HG03565 (cell line): Measurements from ENCODE around the gene DHX32.

Experiments used
- ATAC-seq: cut with Tn5 transposase; IDR thresholded peaks from one replicate; pipeline ENCODE4 v1.9.1; 2021; ENCODE audit warnings: mild to moderate bottlenecking, moderate library complexity; ENCODE audit not compliant: unreplicated experiment

The DHX32 gene

DNA sequence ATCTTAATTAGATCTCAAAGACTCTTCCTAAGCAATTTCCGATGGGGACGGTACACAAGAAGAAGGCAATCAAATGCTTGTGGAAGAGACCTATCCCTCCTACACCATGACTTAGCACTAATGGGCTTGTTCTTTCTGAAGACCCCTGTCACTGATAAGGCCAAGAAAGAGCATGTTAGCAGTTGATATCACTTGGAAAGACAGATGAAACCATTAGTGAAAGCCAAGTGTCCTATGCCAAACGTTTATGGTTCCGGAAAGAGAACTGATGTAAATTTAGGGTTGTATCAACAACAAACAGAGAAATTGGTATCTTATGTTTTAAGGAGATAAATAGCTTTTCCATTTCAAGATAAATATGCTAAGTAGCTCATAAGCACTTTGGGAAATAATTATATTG, 64.5 kb downstream of the DHX32 start:
- no peak for ATAC-seq

DNA sequence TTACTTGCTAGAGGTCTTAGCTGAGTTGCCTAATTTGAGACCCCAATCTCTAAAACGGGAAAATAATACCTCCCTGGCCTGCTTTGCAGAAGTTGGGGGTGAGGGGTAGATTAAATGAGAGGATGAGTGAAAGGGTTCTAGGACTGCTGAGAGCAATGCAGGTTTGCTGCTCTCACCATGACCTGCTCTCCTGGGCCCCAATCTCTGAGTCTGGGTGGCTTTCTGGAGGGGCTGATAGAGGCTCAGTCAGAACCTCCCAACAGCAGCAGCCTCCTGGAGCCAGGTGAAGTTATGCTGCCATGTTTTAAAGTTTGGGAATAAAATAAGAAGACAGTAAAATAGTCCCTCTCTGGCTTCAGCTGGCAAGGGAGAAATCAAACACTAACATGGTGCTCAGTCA, 65.3 kb downstream of the DHX32 start:
- ATAC-seq: no peak

DNA sequence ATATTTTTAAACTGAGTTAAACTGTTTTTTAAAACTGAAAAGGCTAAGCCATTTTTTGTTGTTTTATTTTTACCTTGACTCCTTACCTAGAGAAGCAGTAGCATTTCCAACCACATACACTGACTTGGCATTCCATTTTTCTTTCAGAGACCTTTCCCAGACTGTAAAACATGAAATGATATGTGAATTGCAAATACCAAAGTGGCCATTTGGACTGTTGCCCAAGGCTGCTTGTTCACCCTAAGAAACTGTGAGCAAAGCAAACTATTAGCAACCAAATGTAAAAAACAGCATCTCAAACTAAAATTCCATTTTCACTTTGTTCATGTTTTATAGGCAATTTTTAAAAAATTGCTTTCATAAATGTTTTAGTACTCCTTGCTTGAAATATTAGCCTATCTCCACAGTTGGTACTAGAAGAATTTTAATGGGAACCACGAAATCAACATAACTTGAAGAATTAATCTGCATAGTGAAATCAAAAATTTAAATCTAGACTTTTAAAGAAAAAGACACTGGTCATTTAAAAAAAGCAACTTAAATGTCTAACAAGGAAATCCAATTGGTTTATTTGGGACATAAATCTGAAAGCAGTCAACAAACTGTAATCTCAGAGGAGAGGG, 68.9 kb downstream of the DHX32 start:
- no peak for ATAC-seq

DNA sequence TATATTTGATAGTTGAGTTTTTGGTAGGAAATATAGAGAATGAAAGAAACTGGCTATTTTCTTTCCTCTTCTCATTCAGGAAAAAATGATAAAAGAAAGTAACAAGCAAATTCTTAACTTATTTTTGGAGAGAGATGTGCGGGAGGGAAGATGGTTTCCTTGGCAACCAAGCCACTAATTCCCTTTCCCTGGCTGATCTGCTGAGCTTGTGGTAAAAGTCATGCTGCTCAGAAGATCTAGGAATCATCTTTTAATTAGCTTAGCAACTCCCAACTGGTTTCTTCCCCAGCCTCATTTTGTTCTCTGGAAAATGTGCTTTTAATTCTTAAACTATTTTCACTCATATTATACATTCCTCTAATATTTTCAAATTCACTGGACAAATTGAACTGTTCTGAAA, 69.8 kb downstream of the DHX32 start:
- ATAC-seq: no peak

DNA sequence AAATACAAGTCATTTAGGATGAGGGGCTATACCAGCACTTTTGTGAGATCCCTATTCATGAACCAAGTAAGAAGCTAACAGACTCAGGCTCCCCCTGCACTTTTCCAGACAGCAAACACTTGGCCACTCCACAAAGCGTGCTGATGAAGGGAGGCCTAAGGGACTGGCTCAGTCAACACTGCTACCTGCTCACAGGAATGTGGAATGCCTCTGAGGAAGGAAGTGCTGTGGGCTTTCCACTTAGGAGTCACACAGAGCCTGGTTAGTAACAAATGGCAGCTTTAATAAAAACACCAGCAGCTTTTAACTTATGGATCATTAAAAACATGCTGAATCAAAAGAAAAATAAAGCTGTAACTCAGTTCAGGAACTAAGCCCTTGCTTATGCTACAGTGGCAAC, 73.0 kb downstream of the DHX32 start:
- ATAC-seq: no peak

DNA sequence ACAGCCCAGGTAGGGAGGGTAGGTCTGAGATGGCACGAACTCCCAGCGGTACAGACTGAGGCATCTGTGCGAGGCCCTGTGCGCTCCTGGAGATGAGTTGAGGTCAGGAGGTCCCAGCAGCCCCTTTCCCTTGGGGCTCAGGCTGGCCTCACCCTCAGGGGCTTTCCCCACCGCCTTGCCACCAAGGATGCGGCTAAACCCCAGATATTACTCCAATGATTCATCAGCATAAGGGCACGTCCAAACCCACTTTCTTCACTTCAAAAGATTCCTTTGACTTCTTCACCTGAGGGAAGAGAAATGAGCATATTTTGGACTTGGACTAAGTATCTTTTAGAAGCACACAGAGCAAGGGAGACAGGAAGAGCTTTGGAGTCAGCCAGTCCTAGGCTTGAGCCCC, 78.4 kb downstream of the DHX32 start:
- ATAC-seq: no peak

DNA sequence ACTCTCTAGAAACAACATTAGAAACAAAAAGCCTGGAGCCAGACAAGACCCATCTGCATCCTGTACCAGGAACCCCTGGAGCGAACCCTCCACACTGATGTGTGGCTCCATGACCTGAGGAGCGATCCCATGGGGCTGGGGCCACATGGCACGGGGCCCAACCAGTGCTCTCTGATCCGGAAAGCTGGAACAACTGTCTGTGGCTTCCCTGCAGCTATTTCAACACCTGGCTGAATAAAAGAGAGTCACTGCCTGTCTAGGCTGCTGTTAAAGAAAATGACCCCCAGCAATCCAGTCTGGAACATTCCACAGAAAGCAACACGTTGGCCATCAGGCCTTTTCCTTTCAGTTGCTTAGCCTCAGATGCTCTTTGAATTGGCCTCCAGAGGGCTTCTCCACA, 79.0 kb downstream of the DHX32 start:
- no peak for ATAC-seq

DNA sequence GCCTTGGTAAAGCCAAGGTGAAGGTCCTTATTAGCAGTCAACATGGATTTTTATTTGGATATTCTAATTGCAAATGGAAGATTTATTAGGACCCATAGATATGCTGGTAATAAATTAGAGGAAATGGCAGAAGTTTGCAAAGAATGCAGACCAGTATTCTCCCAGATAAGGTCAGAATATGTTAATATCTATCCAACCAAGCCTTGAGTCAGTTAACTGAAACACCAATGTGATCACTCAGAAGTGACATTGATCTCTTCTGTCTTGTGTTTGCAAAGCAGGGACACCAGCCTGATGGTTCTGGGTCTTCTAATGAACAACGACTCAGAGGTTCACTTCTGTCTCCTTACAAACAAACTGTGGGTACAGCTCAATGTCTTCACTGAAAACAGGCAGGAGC, 79.5 kb downstream of the DHX32 start:
- no peak for ATAC-seq

DNA sequence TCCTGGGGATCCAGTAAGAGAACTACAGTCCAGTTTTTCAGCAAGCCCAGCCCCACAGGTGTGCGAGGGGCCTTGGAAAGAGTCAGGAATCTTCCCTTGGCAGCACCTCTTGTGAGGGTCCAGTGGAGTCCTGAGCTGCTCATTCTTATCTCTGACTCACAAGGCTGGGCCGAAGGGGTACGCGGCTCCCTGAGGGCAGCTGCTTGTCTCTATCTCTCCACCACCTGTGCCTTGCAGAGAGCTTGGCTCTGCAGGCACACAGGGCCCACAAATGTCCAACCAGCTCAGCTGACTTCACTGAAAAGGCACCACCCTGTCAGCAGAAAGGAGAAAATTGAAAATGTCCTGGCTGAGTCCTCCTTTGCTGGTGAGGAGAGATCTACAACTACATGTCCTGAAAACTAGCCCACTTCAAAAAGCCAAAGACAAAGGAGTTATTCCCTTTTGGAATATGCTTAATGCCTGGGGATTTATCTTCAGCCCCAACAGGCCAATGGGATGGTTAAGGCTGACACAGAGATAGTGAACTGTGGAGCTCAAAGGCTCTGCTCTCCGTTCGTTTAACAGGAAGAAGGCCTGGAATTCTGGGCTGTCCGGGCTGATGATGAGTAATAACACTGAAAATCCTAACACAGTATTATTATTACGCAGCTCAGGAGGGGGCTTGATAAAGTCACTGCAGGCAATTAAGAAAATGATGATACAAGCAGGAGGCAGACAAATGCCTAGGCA, 81.5 kb downstream of the DHX32 start:
- ATAC-seq: no peak

DNA sequence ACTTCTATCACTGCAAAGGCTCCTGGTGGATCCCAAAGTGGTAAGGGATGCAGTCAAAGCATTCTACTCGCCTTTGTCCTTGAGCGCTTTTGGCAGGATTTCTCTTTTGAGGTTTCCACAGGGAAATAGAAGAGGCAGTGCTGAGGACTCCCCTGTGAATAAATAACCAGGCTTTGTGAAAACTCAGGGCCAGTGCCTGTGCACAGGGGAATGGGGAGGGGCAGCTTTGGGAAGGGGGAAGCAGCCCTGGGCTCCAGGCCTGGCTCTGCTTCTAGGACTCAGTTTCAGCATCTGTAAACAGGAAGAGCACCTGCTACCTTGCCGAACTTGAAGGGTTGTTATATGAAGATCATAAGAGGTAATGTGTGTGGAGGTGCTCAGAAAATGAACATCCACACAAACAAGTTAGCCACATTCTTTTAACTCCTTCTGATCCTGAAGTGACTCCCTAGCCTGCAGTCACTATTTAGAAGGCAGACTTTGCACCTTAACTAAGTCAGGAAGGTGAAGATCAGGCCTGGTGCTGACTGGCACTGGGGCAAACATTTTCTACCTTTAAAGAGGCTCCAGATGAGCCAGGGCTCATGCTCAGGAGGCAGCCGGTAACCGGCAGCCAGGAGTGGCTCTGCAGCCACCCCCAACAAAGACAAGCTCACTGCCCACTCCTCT, 83.0 kb downstream of the DHX32 start:
- no peak for ATAC-seq

DNA sequence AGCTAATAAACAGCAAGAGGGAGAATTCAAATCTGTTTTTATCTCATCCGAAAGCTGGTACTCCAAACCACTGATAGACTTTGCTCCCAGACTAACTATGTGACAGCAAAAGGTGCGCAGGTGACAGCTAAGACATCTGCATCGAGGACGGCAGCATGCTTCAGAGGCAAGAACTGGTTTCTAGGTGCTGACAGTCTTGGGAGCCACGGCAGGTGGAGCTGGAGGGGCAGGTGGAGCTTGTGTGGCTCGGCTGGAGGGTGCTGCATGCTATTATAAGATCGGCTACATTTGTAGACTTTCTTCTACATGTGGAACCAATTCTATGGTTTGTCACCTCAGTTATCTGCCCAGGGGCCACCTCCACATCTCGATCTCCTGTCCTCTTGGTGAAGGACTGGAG, 83.7 kb downstream of the DHX32 start:
- ATAC-seq: no peak

DNA sequence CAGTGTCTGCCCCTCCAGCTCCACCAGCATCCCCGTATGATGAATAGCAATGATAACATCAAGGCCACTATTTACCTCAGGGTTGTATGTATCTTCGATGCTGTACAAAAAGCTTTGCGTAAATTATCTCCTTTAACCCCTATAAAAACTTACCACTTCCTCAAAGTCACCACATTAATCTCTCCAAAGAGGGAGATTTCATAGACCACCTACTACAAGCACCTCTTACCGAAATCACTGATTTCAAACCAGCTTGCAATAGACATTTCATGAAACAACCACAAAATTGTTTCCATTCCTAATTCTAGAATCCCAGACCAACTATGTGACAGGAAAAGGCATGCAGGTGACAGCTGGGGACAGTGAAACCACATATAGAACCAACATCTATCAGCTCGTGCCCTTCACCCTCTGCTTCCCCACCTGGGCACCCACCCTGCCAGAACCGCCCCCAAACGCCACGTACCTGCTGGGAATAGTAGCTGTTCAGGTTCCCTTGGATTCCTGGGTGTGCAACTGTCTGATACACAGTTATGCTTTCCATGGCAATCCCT, 85.4 kb downstream of the DHX32 start:
- no peak for ATAC-seq

DNA sequence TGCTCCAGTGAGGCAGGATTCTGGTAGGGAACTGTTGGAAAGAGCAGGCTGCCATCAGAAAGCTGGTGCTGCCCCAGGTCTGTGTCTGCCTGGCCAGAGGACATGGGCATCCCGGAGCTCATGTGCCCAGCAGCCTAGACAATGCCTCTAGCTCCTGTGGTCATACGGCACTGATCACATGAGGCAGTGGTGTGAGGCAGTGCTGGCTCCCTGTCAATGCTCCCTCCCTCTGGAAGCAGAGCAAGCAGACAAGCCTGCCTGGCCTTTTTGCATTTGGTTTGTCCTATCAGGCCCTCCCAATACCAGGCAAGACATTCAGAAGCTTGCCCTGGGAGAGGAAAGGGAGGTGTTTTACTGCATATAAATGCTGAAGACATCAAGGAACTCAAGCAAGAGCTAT, 86.0 kb downstream of the DHX32 start:
- no peak for ATAC-seq

DNA sequence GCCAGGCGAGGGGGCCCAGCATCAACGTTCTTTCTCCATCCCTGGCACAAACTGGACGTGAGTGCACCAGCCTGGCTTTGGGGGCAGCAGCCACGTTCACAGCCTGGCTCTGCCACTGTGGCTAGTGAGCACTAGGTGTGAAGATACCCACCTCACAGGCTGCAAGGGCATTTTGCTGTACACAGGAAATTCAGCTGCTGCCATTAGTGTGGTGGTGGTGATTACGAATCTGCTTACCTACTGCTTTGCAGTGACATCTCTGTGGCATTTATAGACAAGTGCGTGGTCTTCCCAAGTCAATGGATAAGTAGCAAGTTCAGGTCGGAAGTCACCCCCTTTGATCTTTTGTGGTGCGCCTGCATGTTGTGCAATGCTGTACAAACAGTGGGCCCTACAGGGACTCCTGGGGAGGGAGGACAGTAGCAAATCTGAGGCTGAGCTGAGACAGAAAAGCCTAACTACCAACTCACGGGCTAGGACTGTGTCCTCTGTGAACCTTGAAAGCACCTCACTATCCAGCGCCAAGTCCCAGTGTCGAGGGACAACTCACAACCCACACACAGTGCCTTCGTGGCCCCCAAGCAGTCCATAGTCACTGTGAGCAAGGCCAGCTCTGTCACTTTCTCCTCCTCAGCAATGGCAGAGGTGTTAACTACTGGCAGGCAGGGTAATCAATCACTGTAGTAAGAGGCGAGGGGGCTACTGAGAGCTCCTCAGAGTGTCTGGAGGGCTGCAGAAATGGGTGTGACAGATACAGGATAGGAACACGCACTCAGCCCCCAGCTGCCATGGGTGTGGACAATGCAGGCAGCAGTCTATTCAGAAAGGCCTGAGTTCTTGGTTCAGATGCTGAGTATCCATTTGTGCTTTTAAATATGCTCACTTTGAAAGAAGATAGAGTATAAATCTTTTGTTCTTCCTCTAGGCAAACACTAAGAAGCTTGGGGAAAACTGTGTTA, 88.5 kb downstream of the DHX32 start:
- no peak for ATAC-seq

DNA sequence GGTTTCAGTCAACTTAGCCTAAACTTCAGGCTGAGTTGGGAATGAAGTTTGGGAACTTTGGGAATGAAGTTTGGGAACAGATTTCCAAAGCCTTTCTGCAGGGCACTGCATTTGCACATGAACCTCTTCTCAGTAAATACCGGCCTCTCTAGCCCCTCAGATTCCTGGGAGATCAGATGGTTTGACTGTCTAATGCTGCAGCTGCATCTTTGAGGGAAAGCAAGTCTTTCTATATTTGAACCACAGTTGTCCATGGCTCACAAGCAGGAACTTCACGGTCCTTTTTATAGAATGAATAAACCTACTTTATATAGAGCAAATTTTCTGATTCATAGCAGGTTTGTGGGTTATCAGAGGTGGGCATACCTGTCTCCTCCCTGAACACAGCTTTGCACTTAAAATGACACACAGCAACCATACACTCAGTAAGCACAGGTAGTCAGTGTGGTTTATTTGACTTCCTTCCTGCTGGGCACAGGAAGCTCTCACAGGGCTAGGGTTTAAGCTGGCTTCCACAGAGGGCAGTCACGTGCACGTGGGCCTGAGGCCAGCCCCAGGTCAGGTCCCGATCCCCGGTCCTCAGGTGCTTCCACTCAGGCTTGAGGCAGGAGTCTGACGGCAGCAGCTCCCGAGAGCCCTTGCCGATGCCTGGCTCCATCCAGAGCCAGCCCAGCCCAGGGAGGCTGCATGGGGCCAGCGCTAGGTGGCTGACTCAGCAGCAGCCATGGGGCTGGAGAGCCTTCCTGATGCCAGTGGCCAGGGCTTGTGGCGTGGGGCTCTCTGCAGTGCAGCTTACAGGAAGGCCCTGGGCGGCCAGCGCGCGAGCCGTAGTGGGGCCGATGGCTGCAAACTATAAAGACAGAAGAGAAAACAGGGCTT, 92.7 kb downstream of the DHX32 start:
- no peak for ATAC-seq
